T-helper 1 cell (primary cell): ENCODE results near the gene EHMT1.
"Not testable (repeated sequence)": the region's sequence is repeated elsewhere in the genome, so short reads cannot be mapped to it uniquely, and the experiment has no call there.

ENCODE experiments used
- DNase-seq, 5 donors: peaks; one replicate each; pipeline ENCODE4 v3.0.0-alpha.2; 2012 to 2020

Gene EHMT1

GRCh38 chr9:137590469-137591383 lies 28.1 kb upstream of the EHMT1 start, which contains the start of gene ZMYND19:
TSS of gene ZMYND19 (minus strand) at chr9:137590512. CDS start at chr9:137590263, 249 bp downstream.
- peak; percentile 83 to 93 (median 85) for DNase-seq

GRCh38 chr9:137592767-137593166 lies 26.0 kb upstream of the EHMT1 start:
- no peak for DNase-seq

- no peak for DNase-seq
Observed at GRCh38 chr9:137593176-137593575, 25.6 kb upstream of the EHMT1 start.

- DNase-seq: not testable (repeated sequence)
Observed at GRCh38 chr9:137596577-137596976, 22.2 kb upstream of the EHMT1 start.

GRCh38 chr9:137598943-137599342 lies 19.9 kb upstream of the EHMT1 start:
- DNase-seq: no peak

GRCh38 chr9:137602661-137603060 lies 16.1 kb upstream of the EHMT1 start:
- no peak for DNase-seq

GRCh38 chr9:137603879-137604278 lies 14.9 kb upstream of the EHMT1 start:
- DNase-seq: no peak

- no peak for DNase-seq
Observed at GRCh38 chr9:137604345-137605086, 14.3 kb upstream of the EHMT1 start.

GRCh38 chr9:137605121-137606004 lies 13.4 kb upstream of the EHMT1 start, which contains the start of gene ARRDC1:
TSS of gene ARRDC1 (plus strand) at chr9:137605686. CDS start at chr9:137605718, 32 bp downstream.
- peak; percentile 87 to 95 (median 89) for DNase-seq

- no peak for DNase-seq
Observed at GRCh38 chr9:137606005-137606621, 12.7 kb upstream of the EHMT1 start.

- no peak for DNase-seq
Observed at GRCh38 chr9:137606734-137607138, 12.1 kb upstream of the EHMT1 start.

GRCh38 chr9:137607141-137607857 lies 11.5 kb upstream of the EHMT1 start:
- no peak for DNase-seq

GRCh38 chr9:137610944-137611343 lies 7.9 kb upstream of the EHMT1 start:
- DNase-seq: no peak

- no peak for DNase-seq
Observed at GRCh38 chr9:137611623-137612609, 6.9 kb upstream of the EHMT1 start.

GRCh38 chr9:137612741-137613142 lies 6.1 kb upstream of the EHMT1 start:
- no peak for DNase-seq

GRCh38 chr9:137613259-137613658 lies 5.5 kb upstream of the EHMT1 start:
- DNase-seq: no peak

- no peak for DNase-seq
Observed at GRCh38 chr9:137613738-137614523, 4.9 kb upstream of the EHMT1 start.

GRCh38 chr9:137614631-137615386 lies 4.0 kb upstream of the EHMT1 start:
- no peak for DNase-seq
